Esophagus squamous epithelium (tissue), 5 donors: ENCODE results near the gene CKB. TPM values are rescaled to one million over a fixed set of nuclear protein-coding genes. Genes with fewer than 3 reads are reported as not detected.

ENCODE experiments used
- DNase-seq: peaks from one replicate; lab custom pipeline; 2025; lab: John Stamatoyannopoulos, UW
- H3K27ac ChIP-seq, 4 donors: fragments of 200-600 bp; sonication (generic); one replicate each; pipeline ENCODE4 v1.5.1; 2016 to 2019; ENCODE audit warnings: mild to moderate bottlenecking in 1 of 4
- H3K27me3 ChIP-seq, 4 donors: fragments of 200-600 bp; sonication (generic); 1 replicate in 3 of 4; 2 replicates in 1 of 4; pipeline versions ENCODE4 v1.5.1 to v1.6.0; 2017 to 2021; ENCODE audit warnings: antibody characterized with exemption in 1 of 4
- H3K36me3 ChIP-seq, 3 donors: fragments of 200-600 bp; sonication (generic); one replicate each; pipeline ENCODE4 v1.5.1; 2016 to 2019
- H3K4me1 ChIP-seq, 3 donors: fragments of 200-600 bp; sonication (generic); one replicate each; pipeline ENCODE4 v1.5.1; 2017 to 2019
- H3K4me3 ChIP-seq, 4 donors: fragments of 200-600 bp; sonication (generic); 1 replicate in 3 of 4; 2 replicates in 1 of 4; pipeline ENCODE4 v1.5.1; 2016 to 2019; ENCODE audit warnings: mild to moderate bottlenecking in 2 of 4, moderate library complexity in 1 of 4
- H3K9me3 ChIP-seq, 3 donors: fragments of 200-600 bp; sonication (generic); one replicate each; pipeline ENCODE4 v1.5.1; 2016 to 2019
- CTCF ChIP-seq, 6 experiments: fragments of 450-650 bp in 4 of 6; fragments of 200-600 bp in 2 of 6; sonication (generic) in 2 of 6; IDR thresholded peaks; one replicate each; pipeline ENCODE4 v1.5.1; 2016 to 2019; ENCODE audit warnings: antibody characterized with exemption in 6 of 6, mild to moderate bottlenecking in 4 of 6, moderate library complexity in 4 of 6
- POLR2A ChIP-seq, 4 donors: fragments of 450-650 bp; IDR thresholded peaks; one replicate each; pipeline ENCODE4 v1.6.1; 2017; ENCODE audit warnings: antibody characterized with exemption in 4 of 4, mild to moderate bottlenecking in 4 of 4, moderate library complexity in 3 of 4
- WGBS, 2 donors: methylation state at CpG; one replicate each; pipeline ENCODE4 v1.1.5; 2018; 5-methylcytosine and 5-hydroxymethylcytosine counted together
- intact Hi-C: fragments of 100-400 bp; cut with DNase I; formaldehyde crosslinking; loops from one replicate; pipeline ENCODE4 v1.15.0; 2022
- total RNA-seq, 4 donors: library from RNA; depleted of rRNA; stranded (reverse); fragments of >200 nt; gene quantifications; one replicate each; pipeline ENCODE4 v1.1.0, GENCODE V29; 2016
- donor health status: DM: yes; HTN: yes; CAD: no.

Gene CKB
- 100 to 1,000 TPM in 1 of 4 donors, 10 to 100 TPM in 3; 27.2 to 204 (median 37.6) TPM for total RNA-seq

- intact Hi-C loops, result no loop called here
- WGBS, 2 donors, result 0 to 2% methylated on average over 6 to 13 of the region's 107 CpGs
These were observed at the start of gene CKB for GRCh38 chr14:103522649-103523574. Gene CKB, minus strand, starts transcription at chr14:103522830. Its CDS starts 337 bp downstream, at chr14:103522493.

GRCh38 chr14:103569408-103569807 lies 46.8 kb upstream of the CKB start:
- H3K4me1 ChIP-seq, result peaks cover 5 to 77% (median 15%) of the 10 kb centered on the region in 3 donors
- no peak for DNase-seq
- intact Hi-C loops, result no loop called here
- H3K9me3 ChIP-seq, result no peaks in the 10 kb centered on the region
- no peak overlapping the region for H3K4me3 ChIP-seq
- TF ChIP-seq POLR2A (IDR thresholded peaks at IDR 0.05), result no peak
- TF ChIP-seq CTCF (IDR thresholded peaks at IDR 0.05), result no peak
- no peaks in the 10 kb centered on the region for H3K27me3 ChIP-seq
- 81 to 82% methylated on average over 11 of the region's 11 CpGs for WGBS, 2 donors
- H3K36me3 ChIP-seq, result peaks cover 0 to 32% (median 5%) of the 10 kb centered on the region in 3 donors
- H3K27ac ChIP-seq, result no peak overlapping the region

More at GRCh38 chr14:103522649-103523574, at the start of gene CKB:
- Histone ChIP-seq H3K4me3 (peak within 1 kb of the TSS; percentile 54 to 88 (median 62)), H3K27me3 (peaks cover 0 to 30% (median 0%) of the 10 kb centered on the region in 4 donors), H3K36me3 (no peaks in the 10 kb centered on the region), H3K27ac (peak within 1 kb of the TSS; percentile 79 to 93 (median 84)), H3K4me1 (peaks cover 45 to 74% (median 52%) of the 10 kb centered on the region in 3 donors), H3K9me3 (no peaks in the 10 kb centered on the region)
- no peak for DNase-seq
- peak in 2 of 4 donors; percentile 62 to 81 for TF ChIP-seq POLR2A (IDR thresholded peaks at IDR 0.05)
- no peak for TF ChIP-seq CTCF (IDR thresholded peaks at IDR 0.05)

GRCh38 chr14:103568952-103569351 lies 46.3 kb upstream of the CKB start:
- TF ChIP-seq POLR2A (IDR thresholded peaks at IDR 0.05) (no peak), CTCF (IDR thresholded peaks at IDR 0.05) (no peak)
- peaks cover 4 to 77% (median 18%) of the 10 kb centered on the region in 3 donors for H3K4me1 ChIP-seq
- no peak overlapping the region for H3K27ac ChIP-seq
- DNase-seq, result no peak
- peaks cover 0 to 27% (median 5%) of the 10 kb centered on the region in 3 donors for H3K36me3 ChIP-seq
- intact Hi-C loops, result no loop called here
- no peak overlapping the region for H3K4me3 ChIP-seq
- no peaks in the 10 kb centered on the region for H3K9me3 ChIP-seq
- WGBS, 2 donors, result 77 to 79% methylated on average over 7 to 8 of the region's 8 CpGs
- H3K27me3 ChIP-seq, result no peaks in the 10 kb centered on the region

- Histone ChIP-seq H3K4me3 (peak overlapping the region; percentile 89 to 100 (median 95)), H3K36me3 (peaks cover 0 to 28% (median 3%) of the 10 kb centered on the region in 3 donors), H3K27me3 (no peaks in the 10 kb centered on the region), H3K27ac (peak overlapping the region in 3 of 4 donors; percentile 95 to 100 (median 97)), H3K4me1 (peaks cover 35 to 74% (median 36%) of the 10 kb centered on the region in 3 donors), H3K9me3 (no peaks in the 10 kb centered on the region)
- DNase-seq, result no peak
- TF ChIP-seq CTCF (IDR thresholded peaks at IDR 0.05) (no peak), POLR2A (IDR thresholded peaks at IDR 0.05) (no peak)
- WGBS, 2 donors, result 44 to 58% methylated on average over 18 to 21 of the region's 21 CpGs
- intact Hi-C loops, result no loop called here
These were observed 41.3 kb upstream of the CKB start for GRCh38 chr14:103563844-103564505.
